Measurements from ENCODE around the gene PRR32.

DNA sequence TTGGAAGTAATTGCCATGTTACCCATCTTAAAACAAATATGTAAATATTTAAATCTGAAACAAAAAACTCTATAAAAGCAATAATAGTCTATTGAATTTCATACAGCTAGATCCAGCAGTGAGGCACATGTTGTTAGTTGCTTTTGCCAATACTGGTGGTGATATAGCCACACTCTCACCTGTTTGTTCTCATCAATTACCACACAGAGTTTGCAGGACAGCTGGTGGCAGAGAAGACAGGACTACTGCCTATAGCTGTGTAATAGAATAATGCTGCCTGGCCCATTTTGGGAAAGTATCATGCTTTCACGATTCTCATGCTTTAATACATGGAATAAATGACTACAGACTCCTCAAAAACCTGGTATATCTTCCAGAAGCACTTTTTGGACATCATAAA is 3.7 kb upstream of the PRR32 start:
- TF ChIP-seq, protein P1, sequence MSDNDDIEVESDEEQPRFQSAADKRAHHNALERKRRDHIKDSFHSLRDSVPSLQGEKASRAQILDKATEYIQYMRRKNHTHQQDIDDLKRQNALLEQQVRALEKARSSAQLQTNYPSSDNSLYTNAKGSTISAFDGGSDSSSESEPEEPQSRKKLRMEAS (IDR thresholded peaks at IDR 0.05), result no peak
- TF ChIP-seq YY1 (IDR thresholded peaks at IDR 0.05) (no peak), HNF4G (IDR thresholded peaks at IDR 0.05) (no peak), RXRA (IDR thresholded peaks at IDR 0.05) (no peak), FOXA1 (IDR thresholded peaks at IDR 0.05) (no peak), JUND (IDR thresholded peaks at IDR 0.05) (no peak), HNF4A (conservative IDR thresholded peaks at IDR 0.05) (no peak), SP1 (IDR thresholded peaks at IDR 0.05) (no peak), GABPA (IDR thresholded peaks at IDR 0.05 in 1 of 2, conservative IDR thresholded peaks at IDR 0.05 in 1 of 2) (no peak), EGR1 (IDR thresholded peaks at IDR 0.05; ENCODE audit: low read depth in 2 of 2) (no peak), TAF1 (conservative IDR thresholded peaks at IDR 0.05) (no peak)
- TF ChIP-seq, protein P2, sequence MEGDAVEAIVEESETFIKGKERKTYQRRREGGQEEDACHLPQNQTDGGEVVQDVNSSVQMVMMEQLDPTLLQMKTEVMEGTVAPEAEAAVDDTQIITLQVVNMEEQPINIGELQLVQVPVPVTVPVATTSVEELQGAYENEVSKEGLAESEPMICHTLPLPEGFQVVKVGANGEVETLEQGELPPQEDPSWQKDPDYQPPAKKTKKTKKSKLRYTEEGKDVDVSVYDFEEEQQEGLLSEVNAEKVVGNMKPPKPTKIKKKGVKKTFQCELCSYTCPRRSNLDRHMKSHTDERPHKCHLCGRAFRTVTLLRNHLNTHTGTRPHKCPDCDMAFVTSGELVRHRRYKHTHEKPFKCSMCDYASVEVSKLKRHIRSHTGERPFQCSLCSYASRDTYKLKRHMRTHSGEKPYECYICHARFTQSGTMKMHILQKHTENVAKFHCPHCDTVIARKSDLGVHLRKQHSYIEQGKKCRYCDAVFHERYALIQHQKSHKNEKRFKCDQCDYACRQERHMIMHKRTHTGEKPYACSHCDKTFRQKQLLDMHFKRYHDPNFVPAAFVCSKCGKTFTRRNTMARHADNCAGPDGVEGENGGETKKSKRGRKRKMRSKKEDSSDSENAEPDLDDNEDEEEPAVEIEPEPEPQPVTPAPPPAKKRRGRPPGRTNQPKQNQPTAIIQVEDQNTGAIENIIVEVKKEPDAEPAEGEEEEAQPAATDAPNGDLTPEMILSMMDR (IDR thresholded peaks at IDR 0.05; ENCODE audit: low read depth, low read length, missing input control), result no peak
- TF ChIP-seq, protein P3, sequence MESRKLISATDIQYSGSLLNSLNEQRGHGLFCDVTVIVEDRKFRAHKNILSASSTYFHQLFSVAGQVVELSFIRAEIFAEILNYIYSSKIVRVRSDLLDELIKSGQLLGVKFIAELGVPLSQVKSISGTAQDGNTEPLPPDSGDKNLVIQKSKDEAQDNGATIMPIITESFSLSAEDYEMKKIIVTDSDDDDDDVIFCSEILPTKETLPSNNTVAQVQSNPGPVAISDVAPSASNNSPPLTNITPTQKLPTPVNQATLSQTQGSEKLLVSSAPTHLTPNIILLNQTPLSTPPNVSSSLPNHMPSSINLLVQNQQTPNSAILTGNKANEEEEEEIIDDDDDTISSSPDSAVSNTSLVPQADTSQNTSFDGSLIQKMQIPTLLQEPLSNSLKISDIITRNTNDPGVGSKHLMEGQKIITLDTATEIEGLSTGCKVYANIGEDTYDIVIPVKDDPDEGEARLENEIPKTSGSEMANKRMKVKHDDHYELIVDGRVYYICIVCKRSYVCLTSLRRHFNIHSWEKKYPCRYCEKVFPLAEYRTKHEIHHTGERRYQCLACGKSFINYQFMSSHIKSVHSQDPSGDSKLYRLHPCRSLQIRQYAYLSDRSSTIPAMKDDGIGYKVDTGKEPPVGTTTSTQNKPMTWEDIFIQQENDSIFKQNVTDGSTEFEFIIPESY (IDR thresholded peaks at IDR 0.05), result no peak
- TF ChIP-seq, protein P4, sequence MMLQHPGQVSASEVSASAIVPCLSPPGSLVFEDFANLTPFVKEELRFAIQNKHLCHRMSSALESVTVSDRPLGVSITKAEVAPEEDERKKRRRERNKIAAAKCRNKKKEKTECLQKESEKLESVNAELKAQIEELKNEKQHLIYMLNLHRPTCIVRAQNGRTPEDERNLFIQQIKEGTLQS (IDR thresholded peaks at IDR 0.05), result no peak
